ENCODE measurements around the gene PAMR1.

DNA sequence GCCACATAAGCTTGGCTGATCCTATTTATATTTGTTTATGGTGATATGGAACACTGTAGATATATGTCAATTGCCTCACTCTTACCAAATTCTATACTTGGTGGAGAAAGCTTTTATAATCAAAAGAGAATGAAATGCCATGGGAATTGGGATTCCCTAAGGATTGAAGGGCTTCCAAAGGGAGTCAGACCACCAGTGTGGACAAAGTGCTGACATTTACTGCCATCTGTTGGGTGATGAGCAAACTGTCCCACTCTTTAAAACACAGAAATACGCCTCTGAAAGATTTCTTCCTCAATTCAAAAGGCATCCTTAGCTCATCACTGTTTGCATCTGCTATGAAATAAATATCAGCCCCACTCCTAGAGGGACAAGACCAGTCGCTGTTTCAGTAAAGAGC is 113.1 kb downstream of the PAMR1 start:
- TF ChIP-seq SP1 (IDR thresholded peaks at IDR 0.05), result no peak
- no peak for TF ChIP-seq ZNF384 (IDR thresholded peaks at IDR 0.05)
- TF ChIP-seq CTBP1 (IDR thresholded peaks at IDR 0.05; ENCODE audit: borderline replicate concordance), result no peak
- no peak for TF ChIP-seq L3MBTL2 (conservative IDR thresholded peaks at IDR 0.05)
- TF ChIP-seq FOXM1 (IDR thresholded peaks at IDR 0.05; ENCODE audit: borderline replicate concordance), result no peak
- TF ChIP-seq SUZ12 (IDR thresholded peaks at IDR 0.05), result no peak
- no peak for TF ChIP-seq FOXA1 (IDR thresholded peaks at IDR 0.05)
- TF ChIP-seq LEF1 (IDR thresholded peaks at IDR 0.05; ENCODE audit: borderline replicate concordance), result no peak
- TF ChIP-seq BHLHE40 (IDR thresholded peaks at IDR 0.05; ENCODE audit: borderline replicate concordance), result no peak
- TF ChIP-seq HDGF (IDR thresholded peaks at IDR 0.05; ENCODE audit: borderline replicate concordance), result no peak
- TF ChIP-seq NFRKB (IDR thresholded peaks at IDR 0.05), result no peak

Measured in HEK293T (cell line).